ENCODE results near the gene WDR33.

The WDR33 gene

GRCh38 chr2:127705391-127706065 lies 105.4 kb downstream of the WDR33 start:
- no peak overlapping the region for H3K4me3 ChIP-seq (ENCODE audit: low read length)
- 0 out of 2 replicates have a peak, but pooled peaks cover 3% of the 10 kb centered on the region for H4K20me1 ChIP-seq (ENCODE audit: insufficient read depth, low read length)
- H3K9ac ChIP-seq (ENCODE audit: low read length) = no peak overlapping the region
- H3K4me1 ChIP-seq (ENCODE audit: low read length) = peaks cover 8% of the 10 kb centered on the region
- peaks cover 20% of the 10 kb centered on the region for H3K79me2 ChIP-seq (ENCODE audit: low read length)
- H3K4me2 ChIP-seq (ENCODE audit: low read length) = no peak overlapping the region
- H2AFZ ChIP-seq (ENCODE audit: low read depth, low read length) = no peak overlapping the region
- H3K9me3 ChIP-seq (ENCODE audit: insufficient read depth, low read length) = no peaks in the 10 kb centered on the region
- no peak overlapping the region for H3K27ac ChIP-seq (ENCODE audit: low read length)
- H3K36me3 ChIP-seq (replicated peaks; ENCODE audit: low read depth, low read length) = peaks cover 71% of the 10 kb centered on the region
- TF ChIP-seq EZH2phosphoT487 (IDR thresholded peaks at IDR 0.05; ENCODE audit: low read depth) (no peak), CTCF (IDR thresholded peaks at IDR 0.05; ENCODE audit: low read depth, low read length) (no peak)
- H3K27me3 ChIP-seq (ENCODE audit: low read depth, low read length) = no peaks in the 10 kb centered on the region

- no peak overlapping the region for H3K27ac ChIP-seq (ENCODE audit: low read length)
- H3K36me3 ChIP-seq (replicated peaks; ENCODE audit: low read depth, low read length) = peaks cover 65% of the 10 kb centered on the region
- peaks cover 13% of the 10 kb centered on the region for H3K4me1 ChIP-seq (ENCODE audit: low read length)
- no peaks in the 10 kb centered on the region for H3K9me3 ChIP-seq (ENCODE audit: insufficient read depth, low read length)
- no peaks in the 10 kb centered on the region for H3K27me3 ChIP-seq (ENCODE audit: low read depth, low read length)
- no peak for TF ChIP-seq EZH2phosphoT487 (IDR thresholded peaks at IDR 0.05; ENCODE audit: low read depth)
- TF ChIP-seq CTCF (IDR thresholded peaks at IDR 0.05; ENCODE audit: low read depth, low read length) = no peak
- no peak overlapping the region for H2AFZ ChIP-seq (ENCODE audit: low read depth, low read length)
- no peak overlapping the region for H3K4me3 ChIP-seq (ENCODE audit: low read length)
- H3K4me2 ChIP-seq (ENCODE audit: low read length) = no peak overlapping the region
- peaks cover 20% of the 10 kb centered on the region for H3K79me2 ChIP-seq (ENCODE audit: low read length)
- no peak overlapping the region for H3K9ac ChIP-seq (ENCODE audit: low read length)
- H4K20me1 ChIP-seq (ENCODE audit: insufficient read depth, low read length) = 0 out of 2 replicates have a peak, but pooled peaks cover 3% of the 10 kb centered on the region
These were observed 106.2 kb downstream of the WDR33 start for GRCh38 chr2:127704641-127705390.

- Histone ChIP-seq H3K4me1 (ENCODE audit: low read length) (peaks cover 13% of the 10 kb centered on the region), H3K27ac (ENCODE audit: low read length) (no peak overlapping the region), H3K4me3 (ENCODE audit: low read length) (no peak overlapping the region), H3K79me2 (ENCODE audit: low read length) (peaks cover 20% of the 10 kb centered on the region), H2AFZ (ENCODE audit: low read depth, low read length) (no peak overlapping the region), H3K36me3 (replicated peaks; ENCODE audit: low read depth, low read length) (peaks cover 50% of the 10 kb centered on the region), H3K4me2 (ENCODE audit: low read length) (no peak overlapping the region), H4K20me1 (ENCODE audit: insufficient read depth, low read length) (0 out of 2 replicates have a peak, but pooled peaks cover 3% of the 10 kb centered on the region), H3K27me3 (ENCODE audit: low read depth, low read length) (no peaks in the 10 kb centered on the region), H3K9me3 (ENCODE audit: insufficient read depth, low read length) (no peaks in the 10 kb centered on the region), H3K9ac (ENCODE audit: low read length) (no peak overlapping the region)
- TF ChIP-seq CTCF (IDR thresholded peaks at IDR 0.05; ENCODE audit: low read depth, low read length) (no peak), EZH2phosphoT487 (IDR thresholded peaks at IDR 0.05; ENCODE audit: low read depth) (no peak)
These were observed 107.7 kb downstream of the WDR33 start for GRCh38 chr2:127703282-127703681.

GRCh38 chr2:127702395-127703009 lies 108.5 kb downstream of the WDR33 start:
- H3K4me3 ChIP-seq (ENCODE audit: low read length) = peak overlapping the region; percentile 95
- H3K9ac ChIP-seq (ENCODE audit: low read length) = peak overlapping the region; percentile 95; the same call in 1 of the 2 replicates
- no peak for TF ChIP-seq CTCF (IDR thresholded peaks at IDR 0.05; ENCODE audit: low read depth, low read length)
- TF ChIP-seq EZH2phosphoT487 (IDR thresholded peaks at IDR 0.05; ENCODE audit: low read depth) = no peak
- 0 out of 2 replicates have a peak overlapping the region, but pooled peaks have one; percentile 87 for H3K27ac ChIP-seq (ENCODE audit: low read length)
- H3K4me1 ChIP-seq (ENCODE audit: low read length) = peaks cover 13% of the 10 kb centered on the region
- H4K20me1 ChIP-seq (ENCODE audit: insufficient read depth, low read length) = 0 out of 2 replicates have a peak, but pooled peaks cover 3% of the 10 kb centered on the region
- H3K4me2 ChIP-seq (ENCODE audit: low read length) = peak overlapping the region; percentile 99
- H2AFZ ChIP-seq (ENCODE audit: low read depth, low read length) = no peak overlapping the region
- peaks cover 20% of the 10 kb centered on the region for H3K79me2 ChIP-seq (ENCODE audit: low read length)
- H3K27me3 ChIP-seq (ENCODE audit: low read depth, low read length) = no peaks in the 10 kb centered on the region
- H3K9me3 ChIP-seq (ENCODE audit: insufficient read depth, low read length) = no peaks in the 10 kb centered on the region
- H3K36me3 ChIP-seq (replicated peaks; ENCODE audit: low read depth, low read length) = peaks cover 46% of the 10 kb centered on the region

Measured in OCI-LY3 (cell line).